Hepatocyte (in vitro differentiated cells): ENCODE measurements around the gene CES1. TPM values are rescaled to one million over a fixed set of nuclear protein-coding genes. Genes with fewer than 3 reads are reported as not detected.
"Not testable (repeated sequence)": the region's sequence is repeated elsewhere in the genome, so short reads cannot be mapped to it uniquely, and the experiment has no call there.

ENCODE experiments used
- DNase-seq: peaks from one replicate; pipeline ENCODE4 v3.0.0-alpha.2; 2016; ENCODE audit warnings: low spot score
- H2AFZ ChIP-seq: fragments of 200-600 bp; sonication (generic); 2 replicates; pipeline ENCODE4 v1.6.0; 2016; ENCODE audit warnings: antibody characterized with exemption, mild to moderate bottlenecking
- H3K27ac ChIP-seq: fragments of 200-600 bp; sonication (generic); 2 replicates; pipeline ENCODE4 v1.5.1; 2016; ENCODE audit warnings: mild to moderate bottlenecking
- H3K27me3 ChIP-seq: fragments of 200-600 bp; sonication (generic); 2 replicates; pipeline ENCODE4 v1.6.1; 2016
- H3K36me3 ChIP-seq: fragments of 200-600 bp; sonication (generic); replicated peaks from 2 replicates; pipeline ENCODE4 v1.5.1; 2016; ENCODE audit warnings: low read depth; ENCODE audit not compliant: insufficient read depth
- H3K4me1 ChIP-seq: fragments of 200-600 bp; sonication (generic); 2 replicates; pipeline ENCODE4 v1.5.1; 2016; ENCODE audit warnings: mild to moderate bottlenecking, moderate library complexity; ENCODE audit not compliant: insufficient read depth
- H3K4me2 ChIP-seq: fragments of 200-600 bp; sonication (generic); 2 replicates; pipeline ENCODE4 v1.6.0; 2016
- H3K4me3 ChIP-seq: fragments of 200-600 bp; sonication (generic); 2 replicates; pipeline ENCODE4 v1.5.1; 2016; ENCODE audit warnings: mild to moderate bottlenecking
- H3K79me2 ChIP-seq: fragments of 200-600 bp; sonication (generic); 2 replicates; pipeline ENCODE4 v1.6.0; 2017; ENCODE audit warnings: mild to moderate bottlenecking
- H3K9me2 ChIP-seq: fragments of 200-600 bp; sonication (generic); replicated peaks from 2 replicates; pipeline ENCODE4 v1.6.0; 2017; ENCODE audit warnings: mild to moderate bottlenecking; ENCODE audit not compliant: insufficient read depth
- H3K9me3 ChIP-seq: fragments of 200-600 bp; sonication (generic); 2 replicates; pipeline ENCODE4 v1.5.1; 2016; ENCODE audit warnings: low read depth, mild to moderate bottlenecking
- H4K20me1 ChIP-seq: fragments of 200-600 bp; sonication (generic); 2 replicates; pipeline ENCODE4 v1.6.0; 2016; ENCODE audit warnings: mild to moderate bottlenecking; ENCODE audit not compliant: insufficient read depth, poor library complexity, severe bottlenecking
- EZH2 ChIP-seq: fragments of 200-600 bp; sonication (generic); IDR thresholded peaks from 2 replicates; pipeline ENCODE4 v1.6.1; 2016; ENCODE audit warnings: antibody characterized with exemption, mild to moderate bottlenecking, borderline replicate concordance
- EZH2phosphoT487 ChIP-seq: fragments of 200-600 bp; sonication (generic); IDR thresholded peaks from one replicate; pipeline ENCODE4 v1.6.1; 2018; ENCODE audit warnings: antibody characterized with exemption, mild to moderate bottlenecking, low read depth, moderate library complexity; ENCODE audit not compliant: unreplicated experiment, severe bottlenecking
- WGBS: methylation state at CpG from one replicate; pipeline ENCODE4 v1.1.6; 2016; ENCODE audit warnings: low lambda C conversion rate; ENCODE audit errors: missing lambda C conversion rate; 5-methylcytosine and 5-hydroxymethylcytosine counted together
- polyA plus RNA-seq: library from polyadenylated mRNA; unstranded; fragments of >200 nt; fragmentation: Nextera tagmentation; extraction: Ambion mirVana; gene quantifications from 2 replicates; pipeline ENCODE4 v1.2.1, GENCODE V29; 2016
- total RNA-seq: library from RNA; depleted of rRNA; stranded (reverse); fragments of >200 nt; gene quantifications from 2 replicates; pipeline ENCODE4 v1.2.3, GENCODE V29; 2014
- TF ChIP-seq, protein P1 (sequence below): fragments of 200-600 bp; sonication (generic); IDR thresholded peaks from 2 replicates; pipeline ENCODE4 v1.5.1; 2016; ENCODE audit warnings: antibody characterized with exemption, mild to moderate bottlenecking; ENCODE audit not compliant: poor library complexity

The CES1 gene
- total and polyA plus RNA-seq, 2 experiments from 2014 or later: 1.7 to 1.9 TPM

DNA sequence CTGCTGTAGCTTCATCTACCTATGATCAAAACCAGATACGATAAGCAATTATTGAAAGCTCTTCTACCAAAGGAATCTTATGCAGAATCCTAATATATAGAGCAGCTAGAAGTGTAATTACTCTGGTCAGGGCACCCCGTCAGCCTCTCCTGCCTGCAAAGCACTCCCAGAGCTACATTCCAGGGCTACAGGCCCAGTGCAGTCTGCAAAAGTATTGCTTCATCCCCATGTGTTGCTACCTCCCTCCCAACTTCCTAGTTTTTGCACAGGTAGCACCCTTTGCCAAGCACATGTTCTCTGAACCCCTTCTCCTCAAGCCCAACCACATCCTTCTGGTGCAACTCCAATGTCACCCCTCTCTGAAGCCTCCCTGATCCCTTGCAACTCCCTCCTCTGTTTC lies 35.2 kb upstream of the CES1 start:
- no peak for TF ChIP-seq EZH2
- TF ChIP-seq EZH2phosphoT487: no peak
- TF ChIP-seq, protein P1, sequence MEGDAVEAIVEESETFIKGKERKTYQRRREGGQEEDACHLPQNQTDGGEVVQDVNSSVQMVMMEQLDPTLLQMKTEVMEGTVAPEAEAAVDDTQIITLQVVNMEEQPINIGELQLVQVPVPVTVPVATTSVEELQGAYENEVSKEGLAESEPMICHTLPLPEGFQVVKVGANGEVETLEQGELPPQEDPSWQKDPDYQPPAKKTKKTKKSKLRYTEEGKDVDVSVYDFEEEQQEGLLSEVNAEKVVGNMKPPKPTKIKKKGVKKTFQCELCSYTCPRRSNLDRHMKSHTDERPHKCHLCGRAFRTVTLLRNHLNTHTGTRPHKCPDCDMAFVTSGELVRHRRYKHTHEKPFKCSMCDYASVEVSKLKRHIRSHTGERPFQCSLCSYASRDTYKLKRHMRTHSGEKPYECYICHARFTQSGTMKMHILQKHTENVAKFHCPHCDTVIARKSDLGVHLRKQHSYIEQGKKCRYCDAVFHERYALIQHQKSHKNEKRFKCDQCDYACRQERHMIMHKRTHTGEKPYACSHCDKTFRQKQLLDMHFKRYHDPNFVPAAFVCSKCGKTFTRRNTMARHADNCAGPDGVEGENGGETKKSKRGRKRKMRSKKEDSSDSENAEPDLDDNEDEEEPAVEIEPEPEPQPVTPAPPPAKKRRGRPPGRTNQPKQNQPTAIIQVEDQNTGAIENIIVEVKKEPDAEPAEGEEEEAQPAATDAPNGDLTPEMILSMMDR: no peak
- Histone ChIP-seq H2AFZ (no peak overlapping the region), H3K9me2 (no peaks in the 10 kb centered on the region), H3K79me2 (no peaks in the 10 kb centered on the region), H3K27me3 (no peaks in the 10 kb centered on the region), H3K27ac (no peak overlapping the region), H4K20me1 (no peaks in the 10 kb centered on the region), H3K36me3 (no peaks in the 10 kb centered on the region), H3K4me1 (no peaks in the 10 kb centered on the region), H3K4me3 (no peak overlapping the region), H3K9me3 (no peaks in the 10 kb centered on the region), H3K4me2 (no peak overlapping the region)
- WGBS: 83% methylated on average over 2 of the region's 2 CpGs
- no peak for DNase-seq

DNA sequence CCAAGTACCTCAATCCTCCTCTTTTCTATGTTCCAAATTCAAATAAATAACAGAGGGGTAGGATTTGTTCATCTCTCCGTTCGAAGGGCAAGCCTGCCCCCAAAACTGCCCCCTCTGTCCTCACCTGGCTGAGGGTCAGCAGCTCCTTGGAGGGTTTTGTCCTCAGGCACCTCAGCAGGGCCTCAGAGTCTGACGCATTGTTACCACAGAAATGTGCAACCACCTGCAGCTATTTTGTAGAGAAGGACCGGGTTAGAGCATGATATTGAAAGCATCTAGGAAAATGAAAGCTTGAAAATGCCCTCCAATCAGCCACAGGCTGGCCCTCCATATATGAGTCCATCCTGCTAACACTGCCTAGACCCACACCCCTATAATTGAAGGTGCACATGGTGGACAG lies 28.4 kb upstream of the CES1 start:
- Histone ChIP-seq H2AFZ (no peak overlapping the region), H4K20me1 (no peaks in the 10 kb centered on the region), H3K27ac (no peak overlapping the region), H3K36me3 (no peaks in the 10 kb centered on the region), H3K9me3 (no peaks in the 10 kb centered on the region), H3K4me3 (no peak overlapping the region), H3K79me2 (no peaks in the 10 kb centered on the region), H3K4me2 (no peak overlapping the region), H3K27me3 (peaks cover 5% of the 10 kb centered on the region), H3K4me1 (no peaks in the 10 kb centered on the region), H3K9me2 (no peaks in the 10 kb centered on the region)
- TF ChIP-seq EZH2phosphoT487 (no peak), EZH2 (no peak)
- TF ChIP-seq, protein P1: no peak
- WGBS: 83% methylated on average over 4 of the region's 4 CpGs
- DNase-seq: no peak

DNA sequence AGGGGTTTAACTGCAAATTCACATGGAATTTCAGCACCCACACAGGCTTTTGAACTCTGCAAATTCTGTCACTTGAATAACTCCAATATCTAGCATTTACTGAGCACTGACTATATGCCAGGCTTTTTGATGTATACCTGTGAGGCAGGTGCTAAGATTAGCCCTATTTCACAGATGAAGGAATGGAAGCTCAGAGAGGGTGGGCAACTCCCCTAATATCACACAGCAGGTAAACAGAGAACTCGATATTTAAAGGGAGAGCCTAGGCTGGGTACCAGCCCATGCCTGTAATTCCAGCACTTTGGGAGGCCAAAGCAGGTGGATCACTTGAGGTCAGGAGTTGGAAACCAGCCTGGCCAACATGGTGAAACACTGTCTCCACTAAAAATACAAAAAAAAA lies 24.8 kb upstream of the CES1 start:
- not testable (repeated sequence) for DNase-seq, H3K27ac ChIP-seq, H3K4me2 ChIP-seq, H3K36me3 ChIP-seq, H3K9me2 ChIP-seq, H3K4me3 ChIP-seq, H3K9me3 ChIP-seq, H3K27me3 ChIP-seq, H3K4me1 ChIP-seq, H3K79me2 ChIP-seq, H2AFZ ChIP-seq, H4K20me1 ChIP-seq
- 95% methylated on average over 1 of the region's 1 CpG for WGBS

DNA sequence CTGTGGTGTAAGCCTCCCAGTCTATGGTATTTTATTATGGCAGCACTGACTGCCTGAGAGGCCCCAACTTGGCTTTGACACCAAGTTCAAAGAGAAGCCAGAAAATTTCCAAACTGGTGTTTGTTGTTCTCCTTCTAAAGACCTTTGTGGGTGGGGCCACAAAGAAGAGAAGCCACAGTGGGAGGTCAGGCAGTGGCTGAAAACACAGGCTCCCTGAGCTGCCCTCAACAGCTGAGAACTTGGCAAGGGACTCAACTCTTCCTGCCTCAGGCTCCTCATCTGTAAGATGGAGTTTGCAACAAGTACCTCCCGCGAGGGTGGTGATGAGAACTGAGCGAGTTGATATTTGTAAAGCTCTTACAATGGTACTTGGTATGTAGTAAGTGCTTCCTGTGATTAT lies 24.1 kb upstream of the CES1 start:
- Histone ChIP-seq H3K4me1 (no peaks in the 10 kb centered on the region), H3K4me3 (no peak overlapping the region), H3K4me2 (no peak overlapping the region), H2AFZ (no peak overlapping the region), H3K27me3 (peaks cover 5% of the 10 kb centered on the region), H3K79me2 (no peaks in the 10 kb centered on the region), H3K9me3 (no peaks in the 10 kb centered on the region), H4K20me1 (no peaks in the 10 kb centered on the region), H3K36me3 (no peaks in the 10 kb centered on the region), H3K9me2 (no peaks in the 10 kb centered on the region), H3K27ac (no peak overlapping the region)
- 73% methylated on average over 3 of the region's 3 CpGs for WGBS
- TF ChIP-seq, protein P1: no peak
- TF ChIP-seq EZH2 (no peak), EZH2phosphoT487 (no peak)
- DNase-seq: no peak
